Measurements from ENCODE around the gene DDX54. TPM values are rescaled to one million over a fixed set of nuclear protein-coding genes. Genes with fewer than 3 reads are reported as not detected.

DDX54 gene
- total RNA-seq, 1 donor from 2014 or later = 112 TPM

DNA sequence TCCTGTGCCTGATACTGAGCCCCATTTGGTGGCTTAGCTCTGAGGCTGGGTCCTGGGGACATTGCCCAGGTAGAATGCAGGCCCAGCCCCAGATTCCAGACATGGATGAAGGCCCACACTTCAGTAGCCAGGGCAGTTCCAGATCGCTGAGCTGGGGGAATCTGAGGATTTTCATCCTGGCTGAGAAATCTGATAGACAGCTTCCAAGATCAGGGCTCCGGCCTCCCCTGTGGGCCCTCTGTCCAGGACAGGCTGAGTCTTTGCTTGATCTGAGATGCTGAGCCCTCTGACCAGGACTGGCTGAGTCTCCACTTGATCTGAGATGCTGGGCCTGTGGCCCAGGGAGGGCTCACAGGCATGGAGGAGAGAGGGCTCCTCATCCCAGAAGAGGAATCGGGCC is 46.5 kb downstream of the DDX54 start:
- DNase-seq (ENCODE audit: low read depth) = peak; percentile 71
- TF ChIP-seq, protein P1, sequence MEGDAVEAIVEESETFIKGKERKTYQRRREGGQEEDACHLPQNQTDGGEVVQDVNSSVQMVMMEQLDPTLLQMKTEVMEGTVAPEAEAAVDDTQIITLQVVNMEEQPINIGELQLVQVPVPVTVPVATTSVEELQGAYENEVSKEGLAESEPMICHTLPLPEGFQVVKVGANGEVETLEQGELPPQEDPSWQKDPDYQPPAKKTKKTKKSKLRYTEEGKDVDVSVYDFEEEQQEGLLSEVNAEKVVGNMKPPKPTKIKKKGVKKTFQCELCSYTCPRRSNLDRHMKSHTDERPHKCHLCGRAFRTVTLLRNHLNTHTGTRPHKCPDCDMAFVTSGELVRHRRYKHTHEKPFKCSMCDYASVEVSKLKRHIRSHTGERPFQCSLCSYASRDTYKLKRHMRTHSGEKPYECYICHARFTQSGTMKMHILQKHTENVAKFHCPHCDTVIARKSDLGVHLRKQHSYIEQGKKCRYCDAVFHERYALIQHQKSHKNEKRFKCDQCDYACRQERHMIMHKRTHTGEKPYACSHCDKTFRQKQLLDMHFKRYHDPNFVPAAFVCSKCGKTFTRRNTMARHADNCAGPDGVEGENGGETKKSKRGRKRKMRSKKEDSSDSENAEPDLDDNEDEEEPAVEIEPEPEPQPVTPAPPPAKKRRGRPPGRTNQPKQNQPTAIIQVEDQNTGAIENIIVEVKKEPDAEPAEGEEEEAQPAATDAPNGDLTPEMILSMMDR (conservative IDR thresholded peaks at IDR 0.05; ENCODE audit: low read depth, low read length) = no peak
- no peak overlapping the region for H3K4me3 ChIP-seq (ENCODE audit: low read depth, low read length)

DNA sequence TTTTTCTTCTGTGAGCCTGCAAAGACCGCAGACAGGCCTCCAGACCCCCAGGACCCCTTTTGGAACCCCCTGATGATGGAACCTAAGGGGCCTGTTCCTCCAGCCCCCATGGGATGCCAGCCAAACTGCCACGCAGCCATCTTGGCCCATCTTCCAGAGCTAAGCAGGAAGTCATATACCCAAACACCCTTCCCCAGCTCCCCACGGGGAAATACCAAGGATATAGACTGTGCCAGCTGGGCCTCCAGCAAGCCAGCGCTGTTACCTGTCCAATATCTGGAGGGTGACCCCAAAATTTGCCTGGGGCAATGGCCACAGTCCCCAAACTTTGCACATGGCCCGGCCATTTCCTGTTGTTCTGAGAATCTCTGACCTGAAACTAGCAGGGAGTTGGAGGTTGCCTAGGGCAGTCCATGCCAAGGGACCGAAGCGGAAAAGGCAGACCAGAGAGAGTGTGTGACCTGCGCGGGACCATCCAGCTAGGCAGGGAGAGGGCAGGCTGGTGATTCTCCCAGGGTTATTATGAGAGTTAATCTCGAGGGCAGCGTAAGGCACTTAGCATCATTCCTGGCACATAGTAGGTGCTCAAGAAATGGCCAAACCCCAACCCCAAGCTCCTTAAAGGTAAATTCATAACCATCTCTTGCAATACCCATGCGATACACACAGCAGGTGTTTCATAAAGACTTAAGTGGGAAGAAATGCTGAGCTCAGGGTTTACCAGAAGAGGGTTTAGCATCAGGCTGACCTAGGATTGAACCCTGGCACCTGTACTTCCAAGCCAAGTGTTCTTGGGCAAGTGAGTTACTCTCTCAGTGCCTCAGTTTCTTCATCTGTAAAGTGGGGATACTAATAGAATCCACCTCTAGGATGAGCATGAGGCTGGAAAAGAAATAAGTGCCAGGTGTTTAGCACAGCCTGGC is 47.2 kb downstream of the DDX54 start:
- no peak overlapping the region for H3K4me3 ChIP-seq (ENCODE audit: low read depth, low read length)
- no peak for DNase-seq (ENCODE audit: low read depth)
- TF ChIP-seq, protein P1 (conservative IDR thresholded peaks at IDR 0.05; ENCODE audit: low read depth, low read length) = no peak

DNA sequence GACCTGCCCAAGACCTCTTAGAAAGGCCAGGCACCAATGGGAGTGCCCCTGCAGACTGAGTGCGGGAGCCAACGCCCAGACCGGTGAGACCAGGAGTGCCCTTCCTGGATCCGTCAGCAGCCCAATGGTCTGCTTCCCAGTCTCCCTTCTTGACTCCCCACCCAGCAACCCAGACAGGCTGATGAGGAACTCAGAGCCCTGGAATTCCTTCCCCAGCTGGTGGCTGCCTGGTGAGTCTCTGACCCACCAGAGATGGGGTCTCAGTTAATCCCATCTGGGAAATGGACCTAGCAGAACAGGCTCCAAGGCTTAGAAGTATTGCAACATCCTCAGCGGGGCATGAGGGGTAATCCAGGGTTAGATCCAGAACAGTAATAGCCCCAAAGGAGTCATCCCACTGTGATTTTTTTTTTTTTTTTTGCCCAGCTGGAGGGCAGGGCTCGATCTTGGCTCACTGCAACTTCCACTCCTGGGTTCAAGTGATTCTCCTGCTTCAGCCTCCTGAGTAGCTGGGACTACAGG is 48.2 kb downstream of the DDX54 start:
- TF ChIP-seq, protein P1 (conservative IDR thresholded peaks at IDR 0.05; ENCODE audit: low read depth, low read length) = no peak
- no peak overlapping the region for H3K4me3 ChIP-seq (ENCODE audit: low read depth, low read length)
- no peak for DNase-seq (ENCODE audit: low read depth)

DNA sequence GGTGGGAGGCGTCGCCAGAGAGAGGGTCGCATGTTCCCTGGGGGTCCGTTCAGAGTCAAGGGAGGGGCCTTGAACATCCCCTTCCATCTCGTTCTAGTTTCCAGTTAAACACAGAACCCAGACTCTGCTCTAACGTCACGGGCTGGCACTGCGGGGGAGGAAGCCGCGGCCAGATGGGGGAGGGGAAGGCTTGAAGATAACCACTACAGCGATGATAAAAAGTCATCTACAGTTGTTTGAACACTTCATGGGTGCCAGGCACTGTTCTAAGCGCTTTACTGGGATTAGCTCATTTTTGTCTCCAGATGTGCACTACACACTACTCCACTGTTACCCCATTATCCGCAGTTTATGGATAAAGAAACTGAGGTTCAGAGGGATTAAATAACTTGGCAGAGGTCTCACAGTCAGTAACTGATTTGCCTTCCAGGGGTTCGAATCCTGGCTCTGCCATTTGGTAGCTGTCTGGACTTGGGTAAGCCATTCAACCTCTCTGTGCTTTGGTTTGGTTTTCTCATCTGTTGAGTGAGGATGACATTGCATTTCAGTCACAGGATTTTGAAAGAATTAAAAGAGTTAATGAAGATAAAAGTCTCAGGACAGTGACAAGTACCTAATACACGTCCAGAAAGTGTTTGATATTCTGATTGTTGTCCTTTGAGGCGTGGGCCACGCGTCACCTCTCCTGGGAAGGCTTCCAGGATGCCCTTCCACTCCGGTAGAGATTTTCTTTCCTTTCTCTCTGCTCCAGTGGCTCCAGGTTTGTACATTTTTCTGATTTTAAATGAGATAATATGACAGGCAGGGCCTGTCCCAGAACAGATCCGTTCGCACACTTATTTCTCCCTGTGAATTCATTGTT is 48.9 kb downstream of the DDX54 start:
- TF ChIP-seq, protein P1 (conservative IDR thresholded peaks at IDR 0.05; ENCODE audit: low read depth, low read length) = no peak
- peak overlapping the region; percentile 87 for H3K4me3 ChIP-seq (ENCODE audit: low read depth, low read length)
- no peak for DNase-seq (ENCODE audit: low read depth)

DNA sequence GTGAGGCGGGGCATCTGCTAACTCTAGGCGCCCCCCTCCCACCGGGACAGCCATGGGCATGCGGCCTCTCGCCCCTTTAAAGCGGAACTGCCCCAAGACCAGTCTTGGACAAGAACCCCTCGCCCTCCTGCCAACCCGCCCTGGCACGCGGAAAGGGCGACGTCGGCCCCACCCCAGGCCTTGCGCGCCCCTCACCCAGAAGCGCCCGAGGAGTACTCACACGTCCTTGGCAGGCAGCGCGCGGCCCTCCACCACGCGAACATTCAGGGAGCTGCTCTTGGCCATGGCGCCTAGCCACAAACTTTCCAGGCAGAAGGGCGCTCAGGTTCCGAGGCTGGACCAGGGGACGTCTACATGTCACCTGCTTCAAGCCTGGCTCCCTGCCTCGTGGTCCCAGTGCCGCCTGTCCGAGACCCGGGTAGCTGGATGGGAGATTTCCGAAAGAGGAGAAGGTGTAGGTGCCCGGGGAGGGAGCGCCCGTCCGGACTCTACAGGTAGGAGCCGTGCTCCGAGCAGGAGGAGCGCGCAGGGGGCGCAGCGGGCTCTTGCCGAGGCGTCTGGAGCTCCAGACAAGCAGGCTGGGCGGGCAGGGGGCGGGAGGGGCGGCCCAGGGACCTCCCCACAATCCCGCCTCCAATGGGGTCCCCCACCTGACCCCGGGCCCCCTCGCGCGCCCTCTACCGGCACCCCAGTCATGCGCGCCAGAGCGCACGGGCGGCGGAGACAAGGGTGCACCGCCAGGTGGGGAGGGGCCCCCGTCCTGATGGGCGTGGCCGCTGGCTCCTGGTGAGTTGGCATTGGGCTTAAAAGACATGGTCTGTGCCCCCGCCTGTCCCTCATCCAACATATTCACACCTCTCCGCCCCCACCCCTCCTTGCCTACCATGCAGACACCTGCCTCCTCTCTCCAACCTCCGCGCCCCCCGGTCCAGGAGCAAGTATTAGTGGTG is 49.8 kb downstream of the DDX54 start, which contains the start of gene RASAL1:
RASAL1 (minus strand) TSS at position 584 of the 950 bp plus-strand sequence; CDS start at position 285, 299 bp downstream.
- H3K4me3 ChIP-seq (ENCODE audit: low read depth, low read length) = peak within 1 kb of the TSS; percentile 87
- DNase-seq (ENCODE audit: low read depth) = no peak
- TF ChIP-seq, protein P1 (conservative IDR thresholded peaks at IDR 0.05; ENCODE audit: low read depth, low read length) = peak; percentile 51

DNA sequence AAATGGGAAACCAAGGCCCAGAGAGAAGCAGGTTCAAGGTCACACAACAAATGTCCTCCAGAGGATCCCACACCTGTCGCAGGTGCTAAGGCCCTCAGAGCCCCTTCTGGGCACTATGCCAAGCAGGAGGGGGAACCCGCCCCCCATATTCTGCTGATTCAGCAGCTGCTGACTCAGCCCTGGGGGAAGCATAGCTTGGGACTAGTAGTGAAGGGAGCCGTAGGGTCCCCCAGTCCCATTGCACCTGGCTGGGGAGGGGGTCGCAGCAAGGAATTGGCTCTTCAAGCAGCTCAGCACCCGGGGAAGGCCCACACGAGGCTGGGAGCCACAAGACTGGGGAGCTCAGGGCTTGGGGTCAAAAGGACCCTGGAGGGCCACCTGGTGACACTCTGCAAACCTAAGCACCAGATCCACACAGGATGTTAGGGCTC is 50.7 kb downstream of the DDX54 start:
- TF ChIP-seq, protein P1 (conservative IDR thresholded peaks at IDR 0.05; ENCODE audit: low read depth, low read length) = peak; percentile 5
- DNase-seq (ENCODE audit: low read depth) = no peak
- peak overlapping the region; percentile 87 for H3K4me3 ChIP-seq (ENCODE audit: low read depth, low read length)
